Cardiac muscle cell (in vitro differentiated cells and primary cell): ENCODE data around the gene AKT1. TPM values are rescaled to one million over a fixed set of nuclear protein-coding genes. Genes with fewer than 3 reads are reported as not detected.

Experiments used
- DNase-seq, 2 donors: peaks; one replicate each; pipeline versions ENCODE4 v3.0.0 to v3.0.0-alpha.2; 2010 to 2017; ENCODE audit warnings: low read depth in 1 of 2, low spot score in 1 of 2
- H3K27ac ChIP-seq: fragments of 200-600 bp; sonication (generic); 2 replicates; pipeline ENCODE4 v1.5.1; 2016
- H3K27me3 ChIP-seq: fragments of 200-600 bp; sonication (generic); 2 replicates; pipeline ENCODE4 v1.6.0; 2016; ENCODE audit warnings: control low read depth
- H3K36me3 ChIP-seq: fragments of 200-600 bp; sonication (generic); 2 replicates; pipeline ENCODE4 v1.5.1; 2016; ENCODE audit warnings: control low read depth
- H3K4me1 ChIP-seq: fragments of 200-600 bp; sonication (generic); 2 replicates; pipeline ENCODE4 v1.8.1; 2017; ENCODE audit warnings: low read depth, mild to moderate bottlenecking, mixed run types
- H3K4me3 ChIP-seq: fragments of 200-600 bp; sonication (generic); 2 replicates; pipeline ENCODE4 v1.5.1; 2016; ENCODE audit warnings: mild to moderate bottlenecking
- H3K9me3 ChIP-seq: fragments of 200-600 bp; sonication (generic); 2 replicates; pipeline ENCODE4 v1.5.1; 2017; ENCODE audit warnings: low read depth, mild to moderate bottlenecking, control low read depth
- polyA plus RNA-seq: library from polyadenylated mRNA; unstranded; fragments of >200 nt; fragmentation: Nextera tagmentation; extraction: Ambion mirVana; gene quantifications from 2 replicates; pipeline ENCODE4 v1.2.1, GENCODE V29; 2016
- total RNA-seq: library from RNA; depleted of rRNA; stranded (reverse); fragments of >200 nt; gene quantifications from 2 replicates; pipeline ENCODE4 v1.2.3, GENCODE V29; 2016
- TF ChIP-seq, protein P1 (sequence below): IDR thresholded peaks from 2 replicates; pipeline ENCODE4 v1.5.1; 2012; ENCODE audit warnings: low read depth, mild to moderate bottlenecking, low read length

AKT1 gene
- total and polyA plus RNA-seq, 2 experiments from 2014 or later: 173 to 242 TPM

DNA sequence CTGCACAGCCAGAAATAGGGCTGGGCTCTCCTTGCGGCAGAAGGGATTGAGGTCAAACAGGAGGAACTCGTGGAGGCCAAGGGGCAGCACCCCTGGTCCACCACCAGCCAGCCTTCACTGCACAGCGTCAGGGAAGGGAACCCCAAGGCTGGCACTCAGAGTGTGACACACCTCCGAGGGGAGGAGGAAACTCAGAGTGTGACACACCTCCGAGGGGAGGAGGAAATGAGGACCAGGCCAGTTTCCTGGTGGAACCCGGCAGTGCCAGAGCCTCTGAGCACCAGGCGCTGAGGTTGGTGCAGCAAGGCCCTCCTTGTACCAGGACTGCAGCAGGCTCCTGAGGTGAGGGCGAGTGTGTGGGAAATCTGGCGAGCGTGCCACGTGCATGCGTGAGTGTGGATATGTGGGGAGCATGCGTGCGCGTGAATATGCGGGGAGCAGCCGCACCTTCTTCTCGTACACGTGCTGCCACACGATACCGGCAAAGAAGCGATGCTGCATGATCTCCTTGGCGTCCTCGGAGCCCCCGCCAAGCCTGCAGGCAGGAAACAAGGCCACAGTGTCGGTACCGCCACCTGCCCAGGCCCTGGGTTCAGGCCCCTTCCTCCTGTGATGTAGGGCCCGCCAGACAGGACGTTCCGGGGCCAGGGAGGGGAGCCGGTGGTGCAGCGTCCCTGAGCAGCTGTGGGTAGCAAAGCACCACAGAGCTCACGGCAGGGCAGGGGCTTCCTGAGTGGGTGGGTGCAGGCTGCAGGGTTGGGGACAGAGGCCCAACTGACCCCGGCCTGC is 23.4 kb downstream of the AKT1 start:
- Histone ChIP-seq H3K27ac (no peak overlapping the region), H3K27me3 (no peaks in the 10 kb centered on the region), H3K4me1 (peaks cover 22% of the 10 kb centered on the region), H3K36me3 (peaks cover 26% of the 10 kb centered on the region), H3K4me3 (no peak overlapping the region), H3K9me3 (no peaks in the 10 kb centered on the region)
- TF ChIP-seq, protein P1, sequence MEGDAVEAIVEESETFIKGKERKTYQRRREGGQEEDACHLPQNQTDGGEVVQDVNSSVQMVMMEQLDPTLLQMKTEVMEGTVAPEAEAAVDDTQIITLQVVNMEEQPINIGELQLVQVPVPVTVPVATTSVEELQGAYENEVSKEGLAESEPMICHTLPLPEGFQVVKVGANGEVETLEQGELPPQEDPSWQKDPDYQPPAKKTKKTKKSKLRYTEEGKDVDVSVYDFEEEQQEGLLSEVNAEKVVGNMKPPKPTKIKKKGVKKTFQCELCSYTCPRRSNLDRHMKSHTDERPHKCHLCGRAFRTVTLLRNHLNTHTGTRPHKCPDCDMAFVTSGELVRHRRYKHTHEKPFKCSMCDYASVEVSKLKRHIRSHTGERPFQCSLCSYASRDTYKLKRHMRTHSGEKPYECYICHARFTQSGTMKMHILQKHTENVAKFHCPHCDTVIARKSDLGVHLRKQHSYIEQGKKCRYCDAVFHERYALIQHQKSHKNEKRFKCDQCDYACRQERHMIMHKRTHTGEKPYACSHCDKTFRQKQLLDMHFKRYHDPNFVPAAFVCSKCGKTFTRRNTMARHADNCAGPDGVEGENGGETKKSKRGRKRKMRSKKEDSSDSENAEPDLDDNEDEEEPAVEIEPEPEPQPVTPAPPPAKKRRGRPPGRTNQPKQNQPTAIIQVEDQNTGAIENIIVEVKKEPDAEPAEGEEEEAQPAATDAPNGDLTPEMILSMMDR: no peak
- no peak for DNase-seq

DNA sequence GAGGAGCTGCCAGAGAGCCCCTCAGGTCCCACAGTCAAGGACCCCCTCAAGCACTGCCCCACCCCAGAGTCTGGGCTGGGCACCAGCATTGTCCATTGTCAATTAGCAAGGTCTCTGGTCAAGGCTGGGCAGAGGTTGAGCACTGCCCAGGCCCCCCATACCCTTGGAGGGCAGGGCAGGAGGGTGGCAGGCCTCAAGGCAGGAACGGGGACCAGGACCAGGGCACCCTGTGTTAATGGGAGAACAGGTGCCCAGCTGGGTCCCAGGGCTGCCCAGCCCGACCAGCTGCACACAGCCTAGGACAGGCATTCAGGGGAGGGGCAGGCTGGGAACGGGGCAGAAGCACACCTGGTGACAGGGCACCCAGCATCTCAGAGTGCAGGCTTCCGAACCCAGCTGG is 24.2 kb downstream of the AKT1 start:
- H3K36me3 ChIP-seq: peaks cover 23% of the 10 kb centered on the region
- no peak overlapping the region for H3K4me3 ChIP-seq
- H3K4me1 ChIP-seq: peaks cover 22% of the 10 kb centered on the region
- no peaks in the 10 kb centered on the region for H3K27me3 ChIP-seq
- no peak overlapping the region for H3K27ac ChIP-seq
- DNase-seq: no peak
- TF ChIP-seq, protein P1: no peak
- H3K9me3 ChIP-seq: no peaks in the 10 kb centered on the region

DNA sequence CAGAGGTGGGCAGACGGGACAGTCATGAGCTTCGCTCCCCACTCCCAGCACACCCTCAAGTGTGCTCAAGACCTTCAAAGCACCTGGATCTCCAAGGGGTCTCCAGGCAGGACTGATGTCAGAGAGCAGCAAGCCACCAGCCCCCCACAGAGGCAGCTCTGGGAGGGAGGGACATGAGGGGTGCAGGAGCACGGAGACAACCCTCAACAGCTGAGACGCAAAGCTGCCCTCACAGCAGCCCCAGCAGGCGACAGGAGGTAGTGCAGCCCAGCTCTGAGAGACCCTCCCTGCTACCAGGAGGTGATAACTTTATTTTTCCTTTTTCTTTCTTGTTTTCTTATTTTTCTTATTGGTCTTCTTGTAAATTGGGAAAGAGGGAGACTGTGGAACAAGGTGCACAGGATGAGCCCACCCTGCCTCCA is 24.7 kb downstream of the AKT1 start:
- DNase-seq: no peak
- no peaks in the 10 kb centered on the region for H3K9me3 ChIP-seq
- peaks cover 21% of the 10 kb centered on the region for H3K36me3 ChIP-seq
- peaks cover 22% of the 10 kb centered on the region for H3K4me1 ChIP-seq
- no peak overlapping the region for H3K4me3 ChIP-seq
- H3K27ac ChIP-seq: peak overlapping the region; percentile 53
- TF ChIP-seq, protein P1: peak; percentile 57
- H3K27me3 ChIP-seq: no peaks in the 10 kb centered on the region

DNA sequence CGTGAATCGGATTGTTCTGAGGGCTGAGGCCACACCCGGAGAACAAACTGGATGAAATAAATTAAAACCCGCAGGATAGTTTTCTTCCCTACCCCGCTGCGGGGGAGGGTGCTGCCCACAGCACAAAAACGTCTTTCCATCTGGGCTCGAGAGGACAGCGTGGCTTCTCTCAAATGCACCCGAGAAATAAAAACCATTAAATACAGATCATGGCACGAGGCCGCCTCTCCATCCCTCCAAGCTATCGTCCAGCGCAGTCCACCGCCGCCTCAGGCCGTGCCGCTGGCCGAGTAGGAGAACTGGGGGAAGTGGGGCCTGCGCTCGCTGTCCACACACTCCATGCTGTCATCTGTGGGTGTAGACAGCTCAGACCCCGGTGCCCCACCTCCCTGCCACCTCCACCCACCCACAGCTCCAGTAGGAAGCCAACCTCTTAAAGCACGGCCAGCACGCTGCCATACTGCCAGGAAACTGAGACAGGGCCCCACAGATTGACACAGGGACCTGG is 25.4 kb downstream of the AKT1 start:
- peaks cover 21% of the 10 kb centered on the region for H3K36me3 ChIP-seq
- H3K9me3 ChIP-seq: no peaks in the 10 kb centered on the region
- TF ChIP-seq, protein P1: no peak
- peaks cover 22% of the 10 kb centered on the region for H3K4me1 ChIP-seq
- H3K27ac ChIP-seq: peak overlapping the region; percentile 53
- H3K4me3 ChIP-seq: no peak overlapping the region
- no peak for DNase-seq
- H3K27me3 ChIP-seq: no peaks in the 10 kb centered on the region

DNA sequence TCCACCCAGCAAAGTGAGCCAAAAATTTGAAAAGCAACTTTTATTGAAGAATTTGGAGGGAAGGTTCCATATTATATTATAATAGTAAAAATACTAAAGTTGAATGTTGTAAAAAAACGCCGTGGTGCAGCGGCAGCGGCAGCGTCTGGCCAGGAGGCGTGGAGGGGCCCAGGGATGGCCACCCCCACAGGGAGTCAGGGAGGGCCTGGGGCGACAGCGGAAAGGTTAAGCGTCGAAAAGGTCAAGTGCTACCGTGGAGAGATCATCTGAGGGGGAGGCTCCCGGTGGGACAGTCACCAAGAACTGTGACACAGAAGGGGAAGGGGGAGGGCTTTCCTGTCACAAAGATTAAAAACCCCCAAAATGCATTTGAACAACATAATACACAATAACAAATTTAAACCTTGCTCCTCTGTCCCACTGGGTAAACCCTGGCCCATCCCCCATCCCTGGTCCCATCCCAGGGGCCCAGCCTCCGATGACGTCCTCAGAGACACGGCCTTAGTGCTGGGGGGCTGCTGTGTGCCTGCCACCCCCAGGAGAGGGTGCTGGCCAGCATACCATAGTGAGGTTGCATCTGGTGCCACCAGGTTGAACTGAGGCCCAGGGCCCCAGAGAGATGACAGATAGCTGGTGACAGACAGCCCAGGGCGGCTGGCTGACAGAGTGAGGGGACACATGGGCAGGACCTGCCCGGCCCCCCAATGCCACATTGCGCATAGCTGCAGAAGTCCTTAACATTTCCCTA is 26.1 kb downstream of the AKT1 start:
- Histone ChIP-seq H3K9me3 (no peaks in the 10 kb centered on the region), H3K36me3 (peaks cover 21% of the 10 kb centered on the region), H3K4me1 (peaks cover 22% of the 10 kb centered on the region), H3K4me3 (no peak overlapping the region), H3K27me3 (no peaks in the 10 kb centered on the region), H3K27ac (peak overlapping the region; percentile 53)
- TF ChIP-seq, protein P1: no peak
- DNase-seq: peak in 1 of 2 donors; percentile 8
